GM21515 (cell line): ENCODE data around the gene URB2.
A peak's percentile ranks its signal among the peaks of the same experiment; 100 is the strongest.
"Not testable (repeated sequence)": the region's sequence is repeated elsewhere in the genome, so short reads cannot be mapped to it uniquely, and the experiment has no call there.

Source experiments
- ATAC-seq: cut with Tn5 transposase; IDR thresholded peaks from one replicate; pipeline ENCODE4 v1.9.1; 2021; ENCODE audit not compliant: unreplicated experiment

The URB2 gene

DNA sequence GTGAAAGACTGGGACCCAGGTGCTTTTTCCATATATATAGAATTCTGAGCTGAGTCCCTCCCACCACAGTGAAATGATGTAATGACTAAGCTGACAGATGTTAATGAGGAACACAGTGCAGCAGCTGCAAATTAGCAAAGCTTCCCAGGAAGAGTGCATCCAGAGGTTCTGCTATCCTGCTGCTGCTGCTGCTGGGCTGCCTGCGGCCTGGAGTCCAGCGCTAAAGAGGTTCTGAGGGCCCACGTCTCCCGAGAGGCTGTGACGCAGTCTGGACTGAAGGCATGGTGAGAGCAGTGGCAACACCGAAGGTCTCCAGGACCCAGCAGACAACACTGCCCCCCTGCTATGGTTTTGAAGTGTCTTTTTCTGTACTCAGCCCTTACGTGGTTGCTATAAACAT, 63.9 kb downstream of the URB2 start:
- ATAC-seq: no peak

DNA sequence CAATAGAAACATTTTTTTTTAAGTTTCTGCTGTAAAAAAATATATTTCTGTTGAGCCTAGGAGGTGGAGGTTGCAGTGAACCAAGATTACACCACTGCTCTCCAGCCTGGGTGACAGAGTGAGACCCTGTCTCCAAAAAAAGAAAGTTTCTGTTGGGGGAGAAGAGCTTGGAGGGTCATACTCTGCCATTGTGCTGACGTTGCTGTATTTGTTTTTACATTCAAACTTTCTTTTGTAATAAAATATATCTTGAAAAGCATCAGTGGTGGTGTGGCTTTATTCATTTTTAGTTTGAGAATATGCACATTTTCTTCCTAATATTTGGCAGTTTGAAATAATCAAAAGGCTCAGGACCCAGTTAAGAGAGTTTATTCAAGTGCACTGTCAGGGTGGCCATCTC, 64.6 kb downstream of the URB2 start:
- no peak for ATAC-seq

GRCh38 chr1:229691362-229691761, 65.3 kb downstream of the URB2 start:
- ATAC-seq: no peak

DNA sequence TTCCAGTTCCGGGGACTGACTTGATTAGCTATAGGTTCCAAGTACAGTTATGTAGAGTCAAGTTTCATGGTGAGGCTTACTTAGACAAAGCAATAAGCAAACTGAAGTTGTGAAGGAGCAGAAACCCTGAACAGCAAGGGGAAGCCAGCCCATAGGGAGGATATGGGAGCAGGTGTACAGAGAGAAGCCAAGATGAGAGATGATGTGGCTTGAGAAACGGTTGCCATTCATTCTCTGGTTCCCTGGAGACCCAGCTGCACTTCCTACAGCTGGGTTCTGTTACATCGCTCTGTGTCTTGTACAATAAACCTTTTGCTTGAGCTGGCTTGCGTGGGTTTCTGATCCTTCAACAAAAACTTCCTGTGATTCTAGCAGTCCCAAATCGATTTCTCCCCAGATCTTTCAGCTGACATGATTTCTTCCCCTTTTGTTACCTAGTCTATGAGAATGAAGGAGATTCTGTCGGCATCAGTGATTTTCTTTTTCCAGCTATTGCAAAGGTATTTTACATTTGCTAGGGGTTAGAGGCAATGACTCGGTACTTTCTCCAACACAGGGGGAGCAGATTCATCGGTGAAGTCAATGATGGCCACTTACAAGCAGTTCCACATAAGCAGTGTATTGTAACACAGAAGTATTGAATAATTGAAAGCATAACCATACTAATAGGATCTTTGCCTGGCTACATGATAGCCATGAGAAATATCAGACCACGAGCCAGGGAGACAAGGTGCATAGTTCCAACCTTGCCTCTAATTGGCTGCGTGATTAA, 67.3 kb downstream of the URB2 start:
- peak; percentile 52 for ATAC-seq

- ATAC-seq: no peak
Measured at GRCh38 chr1:229694053-229694693, 68.1 kb downstream of the URB2 start.

DNA sequence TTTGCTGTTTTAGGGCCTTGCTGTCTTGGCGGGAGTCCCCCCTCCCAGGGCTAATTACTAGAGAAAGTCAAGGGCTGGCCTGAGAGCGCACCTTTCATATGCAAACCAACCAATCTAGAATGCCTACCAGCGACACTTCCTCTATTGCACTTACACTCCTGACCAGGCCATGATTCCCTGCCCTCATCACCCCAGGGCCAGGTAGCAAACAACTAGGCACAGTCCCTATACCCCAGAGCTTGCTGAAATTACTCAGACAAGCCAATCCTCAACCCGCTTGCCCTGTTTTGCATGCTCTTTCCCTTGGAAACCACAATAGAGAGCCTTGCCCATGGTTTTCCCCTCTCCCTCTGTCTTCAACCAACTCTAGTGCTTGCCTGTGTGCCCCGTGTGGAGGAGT, 70.3 kb downstream of the URB2 start:
- no peak for ATAC-seq

DNA sequence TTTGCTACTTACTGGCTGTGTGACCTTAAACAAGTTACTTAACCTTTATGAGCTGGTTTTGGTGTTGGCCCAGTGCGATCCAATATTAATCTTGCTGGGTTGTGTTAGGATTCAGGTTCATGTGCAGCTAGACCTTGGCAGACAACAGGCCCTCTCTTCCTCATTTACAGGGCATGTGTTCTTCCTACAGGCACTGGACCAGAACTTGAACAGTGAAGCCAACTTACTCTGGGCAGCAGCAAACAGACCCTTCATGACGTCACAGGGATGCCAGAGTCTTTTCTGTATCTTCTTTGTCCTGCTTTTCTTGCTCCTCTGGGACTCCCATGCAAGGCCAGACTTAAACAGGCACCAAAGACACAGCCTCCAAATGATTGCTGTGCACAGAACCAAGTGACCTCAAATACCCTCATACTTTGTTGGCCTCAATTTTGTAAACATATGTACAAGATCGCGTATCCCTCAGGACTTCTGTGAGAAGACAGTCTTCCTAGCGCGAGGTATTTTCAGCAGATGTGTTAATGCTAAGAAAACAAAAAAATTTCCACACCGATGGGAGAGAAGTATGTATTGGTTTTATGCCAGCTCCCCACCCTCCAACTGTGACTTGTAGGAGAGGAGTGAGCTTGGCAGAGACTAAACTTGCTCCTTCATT, 73.7 kb downstream of the URB2 start:
- ATAC-seq: no peak

DNA sequence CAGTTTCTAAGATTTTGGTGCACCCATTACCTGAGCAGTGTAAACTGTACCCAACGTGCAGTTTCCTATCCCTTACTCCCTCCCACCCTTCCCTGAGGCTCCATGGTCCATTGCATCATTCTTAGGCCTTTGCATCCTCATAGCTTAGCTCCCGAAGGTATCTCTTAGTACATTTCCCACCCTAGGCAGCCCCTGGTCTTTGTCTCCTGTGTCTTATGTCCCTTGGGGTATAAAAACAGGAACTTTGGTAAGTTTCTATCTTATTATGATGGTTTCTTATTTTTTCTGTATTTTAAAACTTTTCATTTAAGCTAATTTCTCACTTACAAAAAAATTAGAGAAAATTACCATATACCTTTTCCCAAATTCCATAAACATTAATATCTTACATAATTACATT, 78.1 kb downstream of the URB2 start:
- ATAC-seq: no peak

DNA sequence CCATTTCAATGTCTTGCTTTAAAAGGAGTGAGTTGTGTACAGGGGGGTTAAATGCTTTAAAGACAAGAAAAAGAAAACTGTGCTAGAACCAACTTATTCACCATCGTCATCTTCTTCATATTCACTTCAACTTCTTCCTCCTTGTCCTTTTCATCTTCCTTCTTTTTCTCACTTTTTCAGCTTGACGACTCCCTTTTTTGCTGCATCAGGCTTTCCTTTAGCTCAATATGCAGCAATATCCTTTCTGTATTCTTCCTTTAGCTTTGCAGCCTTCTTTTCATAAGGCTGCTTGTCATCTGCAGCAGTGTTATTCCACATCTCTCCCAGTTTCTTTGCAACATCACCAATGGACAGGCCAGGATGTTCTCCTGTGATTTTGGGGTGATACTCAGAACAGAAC, 79.1 kb downstream of the URB2 start:
- ATAC-seq: not testable (repeated sequence)

GRCh38 chr1:229707127-229707526, 81.1 kb downstream of the URB2 start:
- ATAC-seq: not testable (repeated sequence)

DNA sequence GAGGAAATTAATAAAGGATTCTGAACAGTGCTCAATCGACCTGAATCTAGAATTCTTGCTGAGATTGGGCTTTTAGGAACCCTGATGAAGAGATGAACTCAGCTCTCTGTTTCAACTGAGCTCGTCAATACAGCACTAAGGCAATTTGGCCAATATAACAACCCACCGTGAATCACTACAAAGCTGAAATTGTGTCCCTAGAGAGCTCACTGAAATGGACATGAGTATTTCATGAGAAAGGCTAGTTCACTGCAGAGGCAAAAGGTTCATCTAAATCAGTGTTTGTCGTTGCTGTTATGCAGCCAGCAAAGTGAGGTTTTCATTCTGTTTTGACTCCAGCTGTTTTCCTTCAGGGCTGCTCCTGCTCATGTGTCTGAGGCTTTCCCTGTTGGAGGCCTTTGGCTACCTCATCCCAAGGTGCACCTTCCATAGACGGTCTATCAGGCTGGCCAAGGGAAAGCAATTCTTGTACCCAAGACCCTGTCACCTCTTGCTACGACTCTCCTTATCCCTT, 83.5 kb downstream of the URB2 start:
- ATAC-seq: no peak
